HCT116 (cell line): ENCODE results near the gene PNMT. TPM values are rescaled to one million over a fixed set of nuclear protein-coding genes. Genes with fewer than 3 reads are reported as not detected.
A peak's percentile ranks its signal among the peaks of the same experiment; 100 is the strongest.

Experiments used
- ATAC-seq: fragments of 200-7000 bp; cut with Tn5 transposase; 2 replicates; pipeline ENCODE4 v1.9.1; 2020; ENCODE audit warnings: mild to moderate bottlenecking, moderate library complexity
- BruUV-seq: library from RNA; stranded (reverse); fragments of 400-500 nt; replicated peaks from 2 replicates; lab custom pipeline; 2021; lab: Mats Ljungman, UMichigan
- CTCF ChIA-PET: fragments of 300-600 bp; sonication (Branson Sonifier 250); formaldehyde crosslinking; loops from one replicate; lab custom pipeline; 2021; ENCODE audit warnings: antibody characterized with exemption; lab: Charles Lee
- POLR2A ChIA-PET: fragments of 300-600, 350-600 bp; sonication (Branson Sonifier 250); formaldehyde crosslinking; loops from one replicate; lab custom pipeline; 2021; ENCODE audit warnings: antibody characterized with exemption; lab: Charles Lee
- RAD21 ChIA-PET, 2 experiments: fragments of 300-600 bp; sonication (Branson Sonifier 250); formaldehyde crosslinking; loops; one replicate each; lab custom pipeline; 2023; ENCODE audit warnings: low total read pairs in 2 of 2; ENCODE audit not compliant: uncharacterized antibody in 2 of 2, unreplicated experiment in 2 of 2, low non-redundant PET in 1 of 2; lab: Charles Lee
- DNase-seq: peaks from one replicate; pipeline ENCODE4 v3.0.0-alpha.2; 2010; ENCODE audit warnings: low read depth, low spot score
- H2AFZ ChIP-seq: fragments of 200-600 bp; shearing (Covaris generic), sonication (generic); 2 replicates; pipeline ENCODE4 v1.6.1; 2017; ENCODE audit warnings: low read depth, mixed run types, mixed read lengths, antibody characterized with exemption, low read length; ENCODE audit not compliant: poor library complexity, severe bottlenecking
- H3K27ac ChIP-seq: 2 replicates; pipeline ENCODE4 v1.5.1; 2012; ENCODE audit warnings: low read depth, low read length
- H3K27me3 ChIP-seq: fragments of 200-600 bp; sonication (generic); 2 replicates; pipeline ENCODE4 v1.6.1; 2016; ENCODE audit warnings: mixed run types, low read length, mixed read lengths; ENCODE audit not compliant: insufficient read depth
- H3K36me3 ChIP-seq, 2 experiments: fragments of 200-500 bp in 1 of 2; fragments of 200-600 bp in 1 of 2; sonication (Bioruptor generic) in 1 of 2; sonication (generic) in 1 of 2; 2 replicates each; pipeline versions ENCODE4 v1.5.1 to v1.6.1; 2014 to 2016; ENCODE audit warnings: low read length in 2 of 2, inconsistent platforms in 1 of 2, mixed read lengths in 1 of 2, mixed run types in 1 of 2; ENCODE audit not compliant: insufficient read depth in 2 of 2, control insufficient read depth in 1 of 2
- H3K4me1 ChIP-seq, 2 experiments: fragments of 200-600 bp in 1 of 2; sonication (generic) in 1 of 2; 2 replicates each; pipeline versions ENCODE4 v1.5.1 to v1.6.1; 2012 to 2017; ENCODE audit warnings: low read length in 2 of 2, inconsistent platforms in 1 of 2, mild to moderate bottlenecking in 1 of 2, mixed read lengths in 1 of 2, mixed run types in 1 of 2, moderate library complexity in 1 of 2; ENCODE audit not compliant: insufficient read depth in 2 of 2, control insufficient read depth in 1 of 2
- H3K4me2 ChIP-seq: fragments of 200-600 bp; sonication (generic); 2 replicates; pipeline ENCODE4 v1.6.1; 2017; ENCODE audit warnings: mixed run types, low read length, mixed read lengths
- H3K4me3 ChIP-seq, 2 experiments: fragments of 200-600 bp in 1 of 2; sonication (generic) in 1 of 2; replicated peaks in 1 of 2; 2 replicates each; pipeline ENCODE4 v1.5.1; 2011 to 2016; ENCODE audit warnings: low read length in 2 of 2, control low read depth in 1 of 2, low read depth in 1 of 2, mild to moderate bottlenecking in 1 of 2, mixed read lengths in 1 of 2, mixed run types in 1 of 2
- H3K79me2 ChIP-seq: fragments of 200-600 bp; sonication (generic); 2 replicates; pipeline ENCODE4 v1.6.1; 2017; ENCODE audit warnings: mild to moderate bottlenecking, mixed run types, low read length, moderate library complexity, mixed read lengths; ENCODE audit not compliant: insufficient read depth
- H3K9ac ChIP-seq: fragments of 200-600 bp; sonication (generic); 2 replicates; pipeline ENCODE4 v1.6.1; 2016; ENCODE audit warnings: low read length, mixed read lengths
- H3K9me2 ChIP-seq: fragments of 200-600 bp; sonication (generic), shearing (Covaris generic); 2 replicates; pipeline ENCODE4 v1.6.1; 2017; ENCODE audit warnings: mixed run types, mild to moderate bottlenecking, moderate library complexity; ENCODE audit not compliant: insufficient read depth
- H3K9me3 ChIP-seq, 2 experiments: fragments of 200-500 bp in 1 of 2; fragments of 200-600 bp in 1 of 2; sonication (Bioruptor generic) in 1 of 2; sonication (generic) in 1 of 2; 2 replicates each; pipeline ENCODE4 v1.6.1; 2014 to 2017; ENCODE audit warnings: low read length in 2 of 2, mixed read lengths in 2 of 2, inconsistent platforms in 1 of 2, low read depth in 1 of 2, mild to moderate bottlenecking in 1 of 2, mixed run types in 1 of 2, moderate library complexity in 1 of 2; ENCODE audit not compliant: control insufficient read depth in 1 of 2, insufficient read depth in 1 of 2
- H4K20me1 ChIP-seq: fragments of 200-600 bp; sonication (generic), shearing (Covaris generic); 2 replicates; pipeline ENCODE4 v1.6.1; 2017; ENCODE audit warnings: mixed run types, mild to moderate bottlenecking, moderate library complexity; ENCODE audit not compliant: insufficient read depth
- CBX3 ChIP-seq: IDR thresholded peaks from 2 replicates; pipeline ENCODE4 v1.6.1; 2012; ENCODE audit warnings: low read depth
- ELF1 ChIP-seq: IDR thresholded peaks from 2 replicates; pipeline ENCODE4 v1.6.1; 2012; ENCODE audit warnings: low read depth, borderline replicate concordance
- EZH2 ChIP-seq: fragments of 200-600 bp; sonication (generic); IDR thresholded peaks from 2 replicates; pipeline ENCODE4 v1.6.1; 2017; ENCODE audit warnings: antibody characterized with exemption, mixed run types
- EZH2phosphoT487 ChIP-seq: fragments of 200-600 bp; IDR thresholded peaks from 2 replicates; pipeline ENCODE4 v1.6.1; 2018; ENCODE audit warnings: antibody characterized with exemption, borderline replicate concordance
- FOSL1 ChIP-seq: IDR thresholded peaks from 2 replicates; pipeline ENCODE4 v1.6.1; 2012; ENCODE audit warnings: low read depth
- MAX ChIP-seq: IDR thresholded peaks from 2 replicates; pipeline ENCODE4 v1.6.1; 2012
- POLR2AphosphoS5 ChIP-seq: IDR thresholded peaks from 2 replicates; pipeline ENCODE4 v1.6.1; 2011; ENCODE audit warnings: mild to moderate bottlenecking, low read depth, low read length, moderate library complexity
- RAD21 ChIP-seq: IDR thresholded peaks from 2 replicates; pipeline ENCODE4 v1.6.1; 2012; ENCODE audit warnings: low read depth, mild to moderate bottlenecking
- REST ChIP-seq: IDR thresholded peaks from 2 replicates; pipeline ENCODE4 v1.6.1; 2012; ENCODE audit warnings: low read depth
- SIN3A ChIP-seq: IDR thresholded peaks from 2 replicates; pipeline ENCODE4 v1.6.1; 2012; ENCODE audit warnings: low read depth
- SP1 ChIP-seq: IDR thresholded peaks from 2 replicates; pipeline ENCODE4 v1.6.1; 2012; ENCODE audit warnings: low read depth
- SRF ChIP-seq: IDR thresholded peaks from 2 replicates; pipeline ENCODE4 v1.6.1; 2012; ENCODE audit warnings: low read depth
- TCF7L2 ChIP-seq: IDR thresholded peaks from 2 replicates; pipeline ENCODE4 v1.7.0; 2011; ENCODE audit warnings: borderline replicate concordance, inconsistent platforms; ENCODE audit not compliant: insufficient read depth, insufficient read length; ENCODE audit errors: extremely low read depth
- YY1 ChIP-seq: IDR thresholded peaks from 2 replicates; pipeline ENCODE4 v1.6.1; 2011; ENCODE audit warnings: low read length, low read depth, moderate library complexity, mild to moderate bottlenecking; ENCODE audit not compliant: insufficient replicate concordance; ENCODE audit errors: extremely low read depth
- ZFX ChIP-seq: fragments of 450-650 bp; IDR thresholded peaks from 2 replicates; pipeline ENCODE4 v1.6.1; 2017
- intact Hi-C: fragments of 100-400 bp; cut with micrococcal nuclease; formaldehyde crosslinking; loops from 2 replicates; pipeline ENCODE4 v1.10.0; 2022
- total RNA-seq: library from RNA; stranded (reverse); gene quantifications from one replicate; pipeline ENCODE4 v1.2.1, GENCODE V29; 2021; ENCODE audit not compliant: unreplicated experiment
- TF ChIP-seq, protein P1 (sequence below), 3 experiments: fragments of 200-600 bp in 1 of 3; sonication (generic) in 1 of 3; IDR thresholded peaks in 2 of 3; conservative IDR thresholded peaks in 1 of 3; 2 replicates each; pipeline ENCODE4 v1.5.1; 2012 to 2017; ENCODE audit warnings: low read depth in 2 of 3, low read length in 2 of 3, antibody characterized with exemption in 1 of 3, borderline replicate concordance in 1 of 3, control low read depth in 1 of 3, mild to moderate bottlenecking in 1 of 3, mixed read lengths in 1 of 3, mixed run types in 1 of 3, moderate library complexity in 1 of 3; ENCODE audit not compliant: insufficient read depth in 1 of 3
- TF ChIP-seq, protein P2 (sequence below): IDR thresholded peaks from 2 replicates; pipeline ENCODE4 v1.6.1; 2012
- TF ChIP-seq, protein P3 (sequence below): IDR thresholded peaks from 2 replicates; pipeline ENCODE4 v1.6.1; 2011; ENCODE audit warnings: mild to moderate bottlenecking, low read length, moderate library complexity; ENCODE audit not compliant: insufficient replicate concordance; ENCODE audit errors: extremely low read depth

Gene PNMT
- total RNA-seq, 1 experiment from 2014 or later: not detected

DNA sequence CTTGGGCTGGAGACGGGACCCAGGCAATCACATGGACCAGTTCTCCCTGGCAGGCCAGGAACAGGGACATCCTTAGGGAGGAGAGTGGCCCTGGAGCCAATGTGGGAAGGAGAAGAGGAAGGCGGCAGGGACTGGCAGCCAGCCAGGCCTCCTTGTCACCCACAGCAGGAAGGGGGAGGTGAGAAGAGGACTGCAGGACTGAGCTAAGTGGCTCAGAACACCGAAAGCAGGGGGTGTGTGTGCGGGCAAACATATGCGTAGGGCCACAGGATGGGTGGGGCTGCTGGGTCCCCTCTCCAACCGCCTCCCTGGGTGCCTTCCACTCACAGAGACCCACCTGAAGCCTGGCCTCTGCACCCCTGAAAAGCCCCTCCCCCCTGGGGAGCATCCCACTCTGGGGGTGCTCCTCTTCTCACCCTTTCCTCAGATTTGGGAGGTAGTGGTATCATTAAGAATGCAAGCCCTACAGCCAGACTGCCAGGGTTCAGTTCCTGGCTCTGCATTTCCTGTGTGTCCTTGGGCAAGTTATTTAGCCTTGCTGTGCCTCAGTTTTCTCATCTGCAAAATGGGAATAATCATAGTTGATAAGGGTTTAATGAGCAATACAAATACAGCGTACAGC is 8.1 kb downstream of the PNMT start:
- POLR2A ChIA-PET: interaction anchor here (1.5 kb wide), 1 partner anchor 12 kb away, joined by 3 read pairs; the partner anchor contains the start of gene PGAP3
- no peak overlapping the region for H3K9ac ChIP-seq
- no TSS peak for BruUV-seq

More for the DNA sequence above, 8.1 kb downstream of the PNMT start:
- H4K20me1 ChIP-seq: no peaks in the 10 kb centered on the region
- H3K36me3 ChIP-seq: no peaks in the 10 kb centered on the region
- no peaks in the 10 kb centered on the region for H3K27me3 ChIP-seq
- peak; percentile 11; the same call in 1 of the 2 replicates for ATAC-seq
- H3K4me2 ChIP-seq: no peak overlapping the region
- H3K9me2 ChIP-seq: no peaks in the 10 kb centered on the region
- ChIA-PET CTCF (interaction anchor here (1.1 to 1.5 kb wide), 2 partner anchors 11 to 21 kb away, joined by 3 to 6 read pairs; partner anchors contain the start of gene TCAP), RAD21 (no interaction called here)
- DNase-seq: no peak
- intact Hi-C loops: no loop called here
- no peaks in the 10 kb centered on the region for H3K79me2 ChIP-seq
- no peaks in the 10 kb centered on the region for H3K9me3 ChIP-seq
- H3K4me3 ChIP-seq: no peak overlapping the region
- H2AFZ ChIP-seq: no peak overlapping the region
- H3K27ac ChIP-seq: no peak overlapping the region
- peaks cover 17 to 19% of the 10 kb centered on the region in 2 experiments; a peak in 2 of 4 replicates for H3K4me1 ChIP-seq
- no peak for TF ChIP-seq RAD21
- TF ChIP-seq, protein P1, sequence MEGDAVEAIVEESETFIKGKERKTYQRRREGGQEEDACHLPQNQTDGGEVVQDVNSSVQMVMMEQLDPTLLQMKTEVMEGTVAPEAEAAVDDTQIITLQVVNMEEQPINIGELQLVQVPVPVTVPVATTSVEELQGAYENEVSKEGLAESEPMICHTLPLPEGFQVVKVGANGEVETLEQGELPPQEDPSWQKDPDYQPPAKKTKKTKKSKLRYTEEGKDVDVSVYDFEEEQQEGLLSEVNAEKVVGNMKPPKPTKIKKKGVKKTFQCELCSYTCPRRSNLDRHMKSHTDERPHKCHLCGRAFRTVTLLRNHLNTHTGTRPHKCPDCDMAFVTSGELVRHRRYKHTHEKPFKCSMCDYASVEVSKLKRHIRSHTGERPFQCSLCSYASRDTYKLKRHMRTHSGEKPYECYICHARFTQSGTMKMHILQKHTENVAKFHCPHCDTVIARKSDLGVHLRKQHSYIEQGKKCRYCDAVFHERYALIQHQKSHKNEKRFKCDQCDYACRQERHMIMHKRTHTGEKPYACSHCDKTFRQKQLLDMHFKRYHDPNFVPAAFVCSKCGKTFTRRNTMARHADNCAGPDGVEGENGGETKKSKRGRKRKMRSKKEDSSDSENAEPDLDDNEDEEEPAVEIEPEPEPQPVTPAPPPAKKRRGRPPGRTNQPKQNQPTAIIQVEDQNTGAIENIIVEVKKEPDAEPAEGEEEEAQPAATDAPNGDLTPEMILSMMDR (IDR thresholded peaks at IDR 0.05 in 2 of 3, conservative IDR thresholded peaks at IDR 0.05 in 1 of 3; ENCODE audit: borderline replicate concordance in 1 of 3, insufficient read depth in 1 of 3, low read depth in 2 of 3, low read length in 2 of 3): no peak
- TF ChIP-seq ELF1: no peak
- no peak for TF ChIP-seq MAX
- no peak for TF ChIP-seq REST
- no peak for TF ChIP-seq YY1
- TF ChIP-seq SIN3A: no peak
- no peak for TF ChIP-seq SRF
- TF ChIP-seq FOSL1: no peak
- TF ChIP-seq EZH2phosphoT487: no peak
- TF ChIP-seq CBX3: no peak
- TF ChIP-seq ZFX: no peak
- TF ChIP-seq TCF7L2: no peak
- TF ChIP-seq, protein P2, sequence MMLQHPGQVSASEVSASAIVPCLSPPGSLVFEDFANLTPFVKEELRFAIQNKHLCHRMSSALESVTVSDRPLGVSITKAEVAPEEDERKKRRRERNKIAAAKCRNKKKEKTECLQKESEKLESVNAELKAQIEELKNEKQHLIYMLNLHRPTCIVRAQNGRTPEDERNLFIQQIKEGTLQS: no peak
- no peak for TF ChIP-seq SP1
- TF ChIP-seq POLR2AphosphoS5: no peak
- TF ChIP-seq, protein P3, sequence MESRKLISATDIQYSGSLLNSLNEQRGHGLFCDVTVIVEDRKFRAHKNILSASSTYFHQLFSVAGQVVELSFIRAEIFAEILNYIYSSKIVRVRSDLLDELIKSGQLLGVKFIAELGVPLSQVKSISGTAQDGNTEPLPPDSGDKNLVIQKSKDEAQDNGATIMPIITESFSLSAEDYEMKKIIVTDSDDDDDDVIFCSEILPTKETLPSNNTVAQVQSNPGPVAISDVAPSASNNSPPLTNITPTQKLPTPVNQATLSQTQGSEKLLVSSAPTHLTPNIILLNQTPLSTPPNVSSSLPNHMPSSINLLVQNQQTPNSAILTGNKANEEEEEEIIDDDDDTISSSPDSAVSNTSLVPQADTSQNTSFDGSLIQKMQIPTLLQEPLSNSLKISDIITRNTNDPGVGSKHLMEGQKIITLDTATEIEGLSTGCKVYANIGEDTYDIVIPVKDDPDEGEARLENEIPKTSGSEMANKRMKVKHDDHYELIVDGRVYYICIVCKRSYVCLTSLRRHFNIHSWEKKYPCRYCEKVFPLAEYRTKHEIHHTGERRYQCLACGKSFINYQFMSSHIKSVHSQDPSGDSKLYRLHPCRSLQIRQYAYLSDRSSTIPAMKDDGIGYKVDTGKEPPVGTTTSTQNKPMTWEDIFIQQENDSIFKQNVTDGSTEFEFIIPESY: no peak
- no peak for TF ChIP-seq EZH2
- TF ChIP-seq, all 23 proteins: peak for 0
